Endothelial cell of umbilical vein (primary cell): ENCODE data around the gene USF3. TPM values are rescaled to one million over a fixed set of nuclear protein-coding genes. Genes with fewer than 3 reads are reported as not detected.

ENCODE experiments used
- BruUV-seq: library from RNA; stranded (reverse); fragments of 400-500 nt; replicated peaks from 2 replicates; lab custom pipeline; 2021; lab: Mats Ljungman, UMichigan
- CTCF ChIA-PET: fragments of 300-600, 350-600 bp; sonication (Branson Sonifier 250); formaldehyde crosslinking; loops from one replicate; lab custom pipeline; 2021; ENCODE audit warnings: antibody characterized with exemption, inconsistent platforms; lab: Charles Lee
- POLR2A ChIA-PET: fragments of 300-600, 350-600 bp; sonication (Branson Sonifier 250); formaldehyde crosslinking; loops from one replicate; lab custom pipeline; 2021; ENCODE audit warnings: antibody characterized with exemption, inconsistent platforms; lab: Charles Lee
- DNase-seq: peaks from one replicate; pipeline ENCODE4 v3.0.0-alpha.2; 2011; ENCODE audit warnings: low read depth, low spot score
- FAIRE-seq: peaks from 2 replicates; lab custom pipeline; 2011; peaks lifted over from hg19 to GRCh38; lab: Jason Lieb, UNC
- H2AFZ ChIP-seq: 2 replicates; pipeline ENCODE4 v1.6.0; 2012; ENCODE audit warnings: low read depth, low read length, control low read depth, inconsistent platforms
- H3K27ac ChIP-seq: 2 replicates; pipeline ENCODE4 v1.5.1; 2011; ENCODE audit warnings: low read depth, mild to moderate bottlenecking, control low read depth, low read length, moderate library complexity; ENCODE audit not compliant: insufficient read depth
- H3K27me3 ChIP-seq, 2 experiments: 2 replicates each; pipeline versions ENCODE4 v1.6.0 to v1.6.1; 2011; ENCODE audit warnings: low read length in 2 of 2, mixed read lengths in 1 of 2; ENCODE audit not compliant: control insufficient read depth in 2 of 2, insufficient read depth in 2 of 2
- H3K36me3 ChIP-seq, 2 experiments: 2 replicates in 1 of 2; 3 replicates in 1 of 2; pipeline ENCODE4 v1.5.1; 2011; ENCODE audit warnings: low read length in 2 of 2, mild to moderate bottlenecking in 1 of 2, moderate library complexity in 1 of 2; ENCODE audit not compliant: control insufficient read depth in 2 of 2, insufficient read depth in 2 of 2; ENCODE audit errors: extremely low read depth in 1 of 2
- H3K4me1 ChIP-seq: 3 replicates; pipeline ENCODE4 v1.5.1; 2011; ENCODE audit warnings: mild to moderate bottlenecking, low read length; ENCODE audit not compliant: control insufficient read depth, insufficient read depth; ENCODE audit errors: extremely low read depth
- H3K4me2 ChIP-seq: 2 replicates; pipeline ENCODE4 v1.6.1; 2011; ENCODE audit warnings: low read length, control low read depth, mixed read lengths; ENCODE audit not compliant: insufficient read depth
- H3K4me3 ChIP-seq, 3 experiments: fragments of 200-600 bp in 1 of 3; sonication (generic), shearing (Covaris generic) in 1 of 3; replicated peaks in 1 of 3; 2 replicates each; pipeline ENCODE4 v1.5.1; 2011 to 2016; ENCODE audit warnings: control low read depth in 3 of 3, low read length in 3 of 3, mild to moderate bottlenecking in 2 of 3, inconsistent platforms in 1 of 3, low read depth in 1 of 3, moderate library complexity in 1 of 3; ENCODE audit not compliant: insufficient read depth in 1 of 3
- H3K79me2 ChIP-seq: 2 replicates; pipeline ENCODE4 v1.6.0; 2012; ENCODE audit warnings: low read length, inconsistent platforms; ENCODE audit not compliant: control insufficient read depth, insufficient read depth
- H3K9ac ChIP-seq: replicated peaks from 2 replicates; pipeline ENCODE3; 2011; ENCODE audit warnings: low read length, control low read depth; ENCODE audit not compliant: insufficient read depth; ENCODE audit errors: extremely low read depth
- H3K9me1 ChIP-seq: replicated peaks from 3 replicates; pipeline ENCODE4 v1.6.0; 2011; ENCODE audit warnings: mild to moderate bottlenecking, low read length; ENCODE audit not compliant: control insufficient read depth, insufficient read depth; ENCODE audit errors: extremely low read depth
- H3K9me3 ChIP-seq: replicated peaks from 2 replicates; pipeline ENCODE4 v1.5.1; 2012; ENCODE audit warnings: low read length, inconsistent platforms; ENCODE audit not compliant: control insufficient read depth, insufficient read depth
- H4K20me1 ChIP-seq: replicated peaks from 2 replicates; pipeline ENCODE3; 2011; ENCODE audit warnings: mild to moderate bottlenecking, low read length; ENCODE audit not compliant: control insufficient read depth, insufficient read depth; ENCODE audit errors: extremely low read depth
- EZH2 ChIP-seq: IDR thresholded peaks from 2 replicates; pipeline ENCODE4 v1.6.1; 2012; ENCODE audit warnings: borderline replicate concordance, low read depth, mild to moderate bottlenecking, moderate library complexity, low read length, inconsistent platforms; ENCODE audit not compliant: severe bottlenecking
- FOS ChIP-seq: IDR thresholded peaks from 2 replicates; pipeline ENCODE4 v1.6.1; 2011; ENCODE audit warnings: mild to moderate bottlenecking, low read length, moderate library complexity, borderline replicate concordance; ENCODE audit not compliant: insufficient read depth
- GATA2 ChIP-seq: IDR thresholded peaks from 2 replicates; pipeline ENCODE4 v1.7.0; 2011; ENCODE audit warnings: low read depth, mild to moderate bottlenecking, moderate library complexity, mixed read lengths, low read length; ENCODE audit not compliant: insufficient read length, insufficient read depth
- JUN ChIP-seq: IDR thresholded peaks from 2 replicates; pipeline ENCODE4 v1.6.1; 2011; ENCODE audit warnings: borderline replicate concordance, low read depth; ENCODE audit not compliant: insufficient read length, insufficient read depth
- MAX ChIP-seq: IDR thresholded peaks from 2 replicates; pipeline ENCODE4 v1.6.1; 2011; ENCODE audit not compliant: insufficient read depth, insufficient read length
- MYC ChIP-seq: IDR thresholded peaks from one replicate; pipeline ENCODE4 v1.6.1; 2011; ENCODE audit warnings: mild to moderate bottlenecking, low read depth, low read length
- POLR2A ChIP-seq: IDR thresholded peaks from 2 replicates; pipeline ENCODE4 v1.6.1; 2012; ENCODE audit warnings: low read depth, mild to moderate bottlenecking, control low read depth, low read length
- POLR2AphosphoS5 ChIP-seq: IDR thresholded peaks from 2 replicates; pipeline ENCODE4 v1.6.1; 2012; ENCODE audit warnings: low read depth, mild to moderate bottlenecking, control low read depth, low read length, moderate library complexity; ENCODE audit not compliant: insufficient read depth
- dilution Hi-C: fragments of 300-500 bp; cut with MboI; formaldehyde crosslinking; loops from one replicate; pipeline ENCODE4 v1.15.0; 2019; ENCODE audit warnings: low sequenced_read_pairs; ENCODE audit not compliant: extremely low pct_ligation_motif_present
- intact Hi-C: fragments of 100-400 bp; cut with micrococcal nuclease; formaldehyde crosslinking; loops from one replicate; pipeline ENCODE4 v1.10.0; 2022
- polyA plus RNA-seq, 4 experiments: library from polyadenylated mRNA; depleted of rRNA in 3 of 4; stranded (reverse) in 3 of 4; unstranded in 1 of 4; fragments of >200 nt; gene quantifications; 2 replicates each; pipeline versions ENCODE4 v1.2.1 to v1.2.3, GENCODE V29; 2011 to 2012; ENCODE audit warnings: missing spikeins in 1 of 4
- total RNA-seq: library from RNA; stranded (reverse); gene quantifications from 2 replicates; pipeline ENCODE4 v1.2.3, GENCODE V29; 2021
- TF ChIP-seq, protein P1 (sequence below), 2 donors: IDR thresholded peaks; 1 replicate in 1 of 2; 2 replicates in 1 of 2; pipeline ENCODE4 v1.5.1; 2011; ENCODE audit warnings: low read length in 2 of 2, mild to moderate bottlenecking in 2 of 2, moderate library complexity in 2 of 2, control low read depth in 1 of 2, inconsistent platforms in 1 of 2, low read depth in 1 of 2; ENCODE audit not compliant: insufficient read depth in 1 of 2; ENCODE audit errors: extremely low read depth in 1 of 2

USF3 gene
- total and polyA plus RNA-seq, 2 donors (not counting 3 experiments of a cell fraction or from before 2014, with no cell fraction given): 7.0 to 10.5 TPM

GRCh38 chr3:113615976-113616375 lies 80.5 kb downstream of the USF3 start:
- dilution Hi-C loops: no loop called here
- Histone ChIP-seq H3K9me3 (no peaks in the 10 kb centered on the region), H3K9me1 (no peaks in the 10 kb centered on the region), H4K20me1 (no peaks in the 10 kb centered on the region), H3K9ac (no peak overlapping the region), H3K79me2 (no peaks in the 10 kb centered on the region), H3K4me1 (no peaks in the 10 kb centered on the region), H3K4me2 (no peak overlapping the region), H3K4me3 (no peak overlapping the region), H2AFZ (no peak overlapping the region), H3K36me3 (no peaks in the 10 kb centered on the region), H3K27me3 (peaks cover 11% of the 10 kb centered on the region in 2 experiments), H3K27ac (no peak overlapping the region)
- no TSS peak for BruUV-seq
- POLR2A ChIA-PET: no interaction called here
- FAIRE-seq (no peak), DNase-seq (no peak)
- intact Hi-C loops: no loop called here
- TF ChIP-seq FOS: no peak
- TF ChIP-seq POLR2AphosphoS5: no peak
- TF ChIP-seq, protein P1, sequence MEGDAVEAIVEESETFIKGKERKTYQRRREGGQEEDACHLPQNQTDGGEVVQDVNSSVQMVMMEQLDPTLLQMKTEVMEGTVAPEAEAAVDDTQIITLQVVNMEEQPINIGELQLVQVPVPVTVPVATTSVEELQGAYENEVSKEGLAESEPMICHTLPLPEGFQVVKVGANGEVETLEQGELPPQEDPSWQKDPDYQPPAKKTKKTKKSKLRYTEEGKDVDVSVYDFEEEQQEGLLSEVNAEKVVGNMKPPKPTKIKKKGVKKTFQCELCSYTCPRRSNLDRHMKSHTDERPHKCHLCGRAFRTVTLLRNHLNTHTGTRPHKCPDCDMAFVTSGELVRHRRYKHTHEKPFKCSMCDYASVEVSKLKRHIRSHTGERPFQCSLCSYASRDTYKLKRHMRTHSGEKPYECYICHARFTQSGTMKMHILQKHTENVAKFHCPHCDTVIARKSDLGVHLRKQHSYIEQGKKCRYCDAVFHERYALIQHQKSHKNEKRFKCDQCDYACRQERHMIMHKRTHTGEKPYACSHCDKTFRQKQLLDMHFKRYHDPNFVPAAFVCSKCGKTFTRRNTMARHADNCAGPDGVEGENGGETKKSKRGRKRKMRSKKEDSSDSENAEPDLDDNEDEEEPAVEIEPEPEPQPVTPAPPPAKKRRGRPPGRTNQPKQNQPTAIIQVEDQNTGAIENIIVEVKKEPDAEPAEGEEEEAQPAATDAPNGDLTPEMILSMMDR (IDR thresholded peaks at IDR 0.05; ENCODE audit: extremely low read depth in 1 of 2, insufficient read depth in 1 of 2, low read depth in 1 of 2, low read length in 2 of 2): no peak
- CTCF ChIA-PET: interaction anchor here (0.9 kb wide), 1 partner anchor 37 kb away, joined by 3 read pairs; no protein-coding TSS in a partner anchor

DNA sequence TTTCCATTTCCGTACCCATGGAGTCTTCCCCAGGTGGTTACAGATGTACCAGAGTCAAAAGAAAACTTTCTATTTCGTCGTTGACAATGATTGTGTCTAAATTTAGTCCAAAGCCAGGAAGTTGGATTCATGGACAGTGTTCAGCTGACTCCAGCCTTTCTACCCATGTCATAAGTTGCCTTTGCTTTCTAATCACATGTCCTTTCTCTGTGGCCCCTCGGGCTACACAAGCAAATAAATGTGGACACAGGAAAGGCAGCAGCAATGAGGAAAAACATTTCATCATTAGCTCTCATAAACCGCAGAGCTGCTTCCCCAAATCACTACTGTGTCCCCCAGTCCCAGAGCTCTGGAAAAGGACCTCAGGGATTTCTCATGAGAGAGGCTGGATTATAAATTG lies 82.0 kb downstream of the USF3 start:
- Histone ChIP-seq H3K27ac (no peak overlapping the region), H3K36me3 (no peaks in the 10 kb centered on the region), H3K4me3 (no peak overlapping the region), H3K9me3 (no peaks in the 10 kb centered on the region), H3K79me2 (no peaks in the 10 kb centered on the region), H3K4me1 (no peaks in the 10 kb centered on the region), H3K27me3 (peaks cover 9 to 11% of the 10 kb centered on the region in 2 experiments), H2AFZ (no peak overlapping the region), H4K20me1 (no peaks in the 10 kb centered on the region), H3K9me1 (no peaks in the 10 kb centered on the region), H3K4me2 (no peak overlapping the region), H3K9ac (no peak overlapping the region)
- TF ChIP-seq, protein P1 (IDR thresholded peaks at IDR 0.05; ENCODE audit: extremely low read depth in 1 of 2, insufficient read depth in 1 of 2, low read depth in 1 of 2, low read length in 2 of 2): no peak
- TF ChIP-seq GATA2: no peak
- TF ChIP-seq JUN: no peak
- no peak for TF ChIP-seq FOS
- TF ChIP-seq POLR2A: no peak
- TF ChIP-seq EZH2: no peak
- no peak for TF ChIP-seq MYC
- TF ChIP-seq MAX: no peak
- TF ChIP-seq POLR2AphosphoS5: no peak
- intact Hi-C loops (no loop called here), dilution Hi-C loops (no loop called here)
- DNase-seq (no peak), FAIRE-seq (no peak)
- POLR2A ChIA-PET: no interaction called here
- CTCF ChIA-PET: no interaction called here
- BruUV-seq: no TSS peak
